Loucy (cell line): ENCODE results near the gene PPP1CB.

ENCODE experiments used
- H2AFZ ChIP-seq: fragments of 200-600 bp; sonication (generic); 2 replicates; pipeline ENCODE4 v1.6.0; 2016; ENCODE audit warnings: antibody characterized with exemption, mild to moderate bottlenecking, low read length, moderate library complexity
- H3F3A ChIP-seq: fragments of 200-600 bp; 2 replicates; pipeline ENCODE4 v1.6.0; 2016; ENCODE audit warnings: antibody characterized with exemption, low read depth, mild to moderate bottlenecking
- H3K27me3 ChIP-seq: fragments of 200-600 bp; sonication (generic); 2 replicates; pipeline ENCODE4 v1.6.1; 2014; ENCODE audit warnings: low read length, mild to moderate bottlenecking; ENCODE audit not compliant: insufficient read depth, poor library complexity, severe bottlenecking
- H3K36me3 ChIP-seq: fragments of 200-600 bp; sonication (generic); 2 replicates; pipeline ENCODE4 v1.6.1; 2016; ENCODE audit warnings: low read length; ENCODE audit not compliant: insufficient read depth
- H3K4me1 ChIP-seq: fragments of 200-600 bp; sonication (generic); 2 replicates; pipeline ENCODE4 v1.5.1; 2014; ENCODE audit warnings: low read length, mild to moderate bottlenecking; ENCODE audit not compliant: insufficient read depth, poor library complexity, severe bottlenecking
- H3K4me2 ChIP-seq: fragments of 200-600 bp; sonication (generic); 2 replicates; pipeline ENCODE4 v1.6.0; 2014; ENCODE audit warnings: antibody characterized with exemption, low read length, low read depth, mild to moderate bottlenecking; ENCODE audit not compliant: poor library complexity, severe bottlenecking
- H3K4me3 ChIP-seq: fragments of 200-600 bp; sonication (generic); 2 replicates; pipeline ENCODE4 v1.5.1; 2014; ENCODE audit warnings: low read length, mild to moderate bottlenecking, mixed read lengths; ENCODE audit not compliant: poor library complexity, severe bottlenecking
- H3K79me2 ChIP-seq: fragments of 200-600 bp; sonication (generic); 2 replicates; pipeline ENCODE4 v1.6.1; 2014; ENCODE audit warnings: low read length; ENCODE audit not compliant: insufficient read depth
- H3K9ac ChIP-seq: fragments of 200-600 bp; sonication (generic); 2 replicates; pipeline ENCODE4 v1.6.0; 2014; ENCODE audit warnings: mild to moderate bottlenecking, low read depth, low read length, moderate library complexity; ENCODE audit not compliant: poor library complexity, severe bottlenecking
- H3K9me2 ChIP-seq: fragments of 200-600 bp; sonication (generic); replicated peaks from 2 replicates; pipeline ENCODE4 v1.6.1; 2016; ENCODE audit warnings: low read depth, low read length, mixed read lengths
- H3K9me3 ChIP-seq: fragments of 200-600 bp; sonication (generic); 2 replicates; pipeline ENCODE4 v1.6.1; 2014; ENCODE audit warnings: mild to moderate bottlenecking, antibody characterized with exemption, low read length, low read depth; ENCODE audit not compliant: insufficient read depth
- H4K20me1 ChIP-seq: fragments of 200-600 bp; sonication (generic); 2 replicates; pipeline ENCODE4 v1.6.0; 2014; ENCODE audit warnings: antibody characterized with exemption, low read length, mild to moderate bottlenecking; ENCODE audit not compliant: insufficient read depth, poor library complexity, severe bottlenecking
- CTCF ChIP-seq: fragments of 200-600 bp; sonication (generic); conservative IDR thresholded peaks from 2 replicates; pipeline ENCODE4 v1.5.1; 2014; ENCODE audit warnings: mild to moderate bottlenecking, antibody characterized with exemption, low read length
- EZH2phosphoT487 ChIP-seq: fragments of 200-600 bp; IDR thresholded peaks from 2 replicates; pipeline ENCODE4 v1.6.1; 2018; ENCODE audit warnings: antibody characterized with exemption, mild to moderate bottlenecking, moderate library complexity, borderline replicate concordance

PPP1CB gene

GRCh38 chr2:28745876-28746275 lies 5.8 kb upstream of the PPP1CB start:
- Histone ChIP-seq H3K4me1 (peaks cover 25% of the 10 kb centered on the region), H3K4me3 (no peak overlapping the region), H3K4me2 (no peak overlapping the region), H2AFZ (no peak overlapping the region), H3K9me2 (no peaks in the 10 kb centered on the region), H3F3A (no peaks in the 10 kb centered on the region), H3K27me3 (no peaks in the 10 kb centered on the region), H4K20me1 (no peaks in the 10 kb centered on the region), H3K36me3 (no peaks in the 10 kb centered on the region), H3K79me2 (peaks cover 16% of the 10 kb centered on the region; the same call in 1 of the 2 replicates), H3K9ac (no peak overlapping the region), H3K9me3 (no peaks in the 10 kb centered on the region)
- TF ChIP-seq CTCF (no peak), EZH2phosphoT487 (no peak)

GRCh38 chr2:28746429-28747111 lies 5.1 kb upstream of the PPP1CB start:
- Histone ChIP-seq H3K79me2 (peaks cover 20% of the 10 kb centered on the region; the same call in 1 of the 2 replicates), H3K4me2 (no peak overlapping the region), H2AFZ (no peak overlapping the region), H3K36me3 (no peaks in the 10 kb centered on the region), H3K9ac (no peak overlapping the region), H4K20me1 (no peaks in the 10 kb centered on the region), H3K9me3 (no peaks in the 10 kb centered on the region), H3K4me1 (peaks cover 29% of the 10 kb centered on the region), H3K27me3 (no peaks in the 10 kb centered on the region), H3K4me3 (no peak overlapping the region), H3F3A (no peaks in the 10 kb centered on the region), H3K9me2 (no peaks in the 10 kb centered on the region)
- no peak for TF ChIP-seq EZH2phosphoT487
- no peak for TF ChIP-seq CTCF

GRCh38 chr2:28747714-28748113 lies 3.9 kb upstream of the PPP1CB start:
- peak overlapping the region; percentile 21 for H3K4me2 ChIP-seq
- H4K20me1 ChIP-seq, result peaks cover 3% of the 10 kb centered on the region
- no peak overlapping the region for H3K4me3 ChIP-seq
- peak overlapping the region; percentile 5 for H3K9ac ChIP-seq
- TF ChIP-seq CTCF, result no peak
- no peak for TF ChIP-seq EZH2phosphoT487
- H3K79me2 ChIP-seq, result peaks cover 30% of the 10 kb centered on the region
- H3K27me3 ChIP-seq, result no peaks in the 10 kb centered on the region
- no peaks in the 10 kb centered on the region for H3K36me3 ChIP-seq
- no peaks in the 10 kb centered on the region for H3K9me3 ChIP-seq
- peaks cover 29% of the 10 kb centered on the region for H3K4me1 ChIP-seq
- no peaks in the 10 kb centered on the region for H3K9me2 ChIP-seq
- peak overlapping the region; percentile 40 for H2AFZ ChIP-seq
- no peaks in the 10 kb centered on the region for H3F3A ChIP-seq
